Ascending aorta (tissue), 2 donors: Measurements from ENCODE around the gene ZMYND12. TPM values are rescaled to one million over a fixed set of nuclear protein-coding genes. Genes with fewer than 3 reads are reported as not detected.
"Not testable (repeated sequence)": the region's sequence is repeated elsewhere in the genome, so short reads cannot be mapped to it uniquely, and the experiment has no call there.

Source experiments
- DNase-seq, 2 donors: peaks; one replicate each; pipeline ENCODE4 v3.0.0-alpha.2; 2019; ENCODE audit warnings: low spot score in 2 of 2
- H3K27ac ChIP-seq, 2 donors: fragments of 200-600 bp; sonication (generic); one replicate each; pipeline ENCODE4 v1.5.1; 2016 to 2017; ENCODE audit warnings: mild to moderate bottlenecking in 1 of 2
- H3K27me3 ChIP-seq: fragments of 200-600 bp; sonication (generic); one replicate; pipeline ENCODE4 v1.5.1; 2017
- H3K36me3 ChIP-seq, 2 donors: fragments of 200-600 bp; sonication (generic); one replicate each; pipeline ENCODE4 v1.5.1; 2016
- H3K4me1 ChIP-seq, 2 donors: fragments of 200-600 bp; sonication (generic); one replicate each; pipeline ENCODE4 v1.5.1; 2016 to 2017; ENCODE audit warnings: mild to moderate bottlenecking in 1 of 2
- H3K4me3 ChIP-seq, 2 donors: fragments of 200-600 bp; sonication (generic); one replicate each; pipeline ENCODE4 v1.5.1; 2016 to 2017; ENCODE audit warnings: mild to moderate bottlenecking in 1 of 2
- H3K9me3 ChIP-seq, 2 donors: fragments of 200-600 bp; sonication (generic); one replicate each; pipeline ENCODE4 v1.5.1; 2016
- CTCF ChIP-seq, 3 experiments: fragments of 200-600 bp in 2 of 3; fragments of 450-650 bp in 1 of 3; sonication (generic) in 2 of 3; IDR thresholded peaks; one replicate each; pipeline ENCODE4 v1.5.1; 2016 to 2019; ENCODE audit warnings: antibody characterized with exemption in 3 of 3, mild to moderate bottlenecking in 1 of 3, moderate library complexity in 1 of 3
- intact Hi-C: fragments of 100-400 bp; cut with DNase I; formaldehyde crosslinking; loops from one replicate; pipeline ENCODE4 v1.15.1; 2023
- total RNA-seq: library from RNA; depleted of rRNA; stranded (reverse); fragments of >200 nt; gene quantifications from one replicate; pipeline ENCODE4 v1.1.0, GENCODE V29; 2016

Gene ZMYND12
- not detected for total RNA-seq

GRCh38 chr1:42456010-42456753 lies at the start of gene ZMYND12, which contains the start of gene PPCS:
TSS of gene ZMYND12 (minus strand) at chr1:42456022. CDS start at chr1:42455997, 25 bp downstream.
TSS of gene PPCS (plus strand) at chr1:42456543. CDS start at chr1:42456566, 23 bp downstream.
- H3K9me3 ChIP-seq: no peaks in the 10 kb centered on the region
- peak within 1 kb of the TSS; percentile 84 to 88 for H3K27ac ChIP-seq
- H3K4me1 ChIP-seq: peaks cover 0 to 12% of the 10 kb centered on the region in 2 donors
- peaks cover 14 to 17% of the 10 kb centered on the region in 2 donors for H3K36me3 ChIP-seq
- no peaks in the 10 kb centered on the region for H3K27me3 ChIP-seq
- intact Hi-C loops: loop anchor here (1.0 to 10.0 kb wide), 3 partner anchors 121 to 389 kb away; partner anchors contain the start of genes C1orf50, FOXJ3, P3H1 and ZNF691
- peak in 1 of 3 experiments; percentile 14 for TF ChIP-seq CTCF (IDR thresholded peaks at IDR 0.05)
- peak; percentile 59 to 92 for DNase-seq
- peak within 1 kb of the TSS; percentile 81 to 89 for H3K4me3 ChIP-seq

- Histone ChIP-seq H3K9me3 (peaks cover 0 to 26% of the 10 kb centered on the region in 2 donors), H3K4me1 (no peaks in the 10 kb centered on the region), H3K4me3 (no peak overlapping the region), H3K27me3 (no peaks in the 10 kb centered on the region), H3K36me3 (peaks cover 7 to 8% of the 10 kb centered on the region in 2 donors), H3K27ac (no peak overlapping the region)
- DNase-seq: no peak
- intact Hi-C loops: no loop called here
- TF ChIP-seq CTCF (IDR thresholded peaks at IDR 0.05): no peak
Observed at GRCh38 chr1:42504535-42505128, 48.8 kb upstream of the ZMYND12 start.

- H3K9me3 ChIP-seq: peaks cover 0 to 23% of the 10 kb centered on the region in 2 donors
- DNase-seq, H3K27me3 ChIP-seq, intact Hi-C loops, H3K36me3 ChIP-seq, H3K27ac ChIP-seq, H3K4me1 ChIP-seq, H3K4me3 ChIP-seq: not testable (repeated sequence)
Observed at GRCh38 chr1:42502031-42502430, 46.2 kb upstream of the ZMYND12 start.

- no peak for TF ChIP-seq CTCF (IDR thresholded peaks at IDR 0.05)
- Histone ChIP-seq H3K4me3 (no peak overlapping the region), H3K36me3 (peaks cover 0 to 10% of the 10 kb centered on the region in 2 donors), H3K4me1 (no peaks in the 10 kb centered on the region), H3K9me3 (no peaks in the 10 kb centered on the region), H3K27ac (no peak overlapping the region), H3K27me3 (no peaks in the 10 kb centered on the region)
- DNase-seq: no peak
- intact Hi-C loops: no loop called here
Observed at GRCh38 chr1:42490237-42490636, 34.4 kb upstream of the ZMYND12 start.

GRCh38 chr1:42484382-42484781 lies 28.6 kb upstream of the ZMYND12 start:
- intact Hi-C loops: no loop called here
- no peak for DNase-seq
- peaks cover 6 to 21% of the 10 kb centered on the region in 2 donors for H3K36me3 ChIP-seq

More at GRCh38 chr1:42484382-42484781, 28.6 kb upstream of the ZMYND12 start:
- no peak for TF ChIP-seq CTCF (IDR thresholded peaks at IDR 0.05)
- H3K27me3 ChIP-seq: no peaks in the 10 kb centered on the region
- H3K27ac ChIP-seq: no peak overlapping the region
- H3K4me1 ChIP-seq: no peaks in the 10 kb centered on the region
- H3K4me3 ChIP-seq: no peak overlapping the region
- H3K9me3 ChIP-seq: no peaks in the 10 kb centered on the region
